HEK293 (cell line): ENCODE measurements around the gene CXXC4.

ENCODE experiments used
- CTCF ChIA-PET: fragments of 350-600 bp; formaldehyde crosslinking; extraction: SDS; loops from one replicate; lab custom pipeline; 2021; ENCODE audit warnings: antibody characterized with exemption; lab: Yijun Ruan, JAX
- POLR2A ChIA-PET: fragments of 300-600 bp; formaldehyde crosslinking; extraction: SDS; loops from one replicate; lab custom pipeline; 2020; ENCODE audit warnings: antibody characterized with exemption, inconsistent platforms; lab: Yijun Ruan, JAX
- H3K27ac ChIP-seq: fragments of 200-500 bp; sonication (Bioruptor generic); 2 replicates; pipeline ENCODE4 v1.5.1; 2014; ENCODE audit warnings: low read depth, low read length, control low read depth, inconsistent platforms; ENCODE audit errors: extremely low read depth
- H3K36me3 ChIP-seq, 2 experiments: fragments of 200-500 bp in 1 of 2; sonication (Bioruptor generic) in 1 of 2; 1 replicate in 1 of 2; 2 replicates in 1 of 2; pipeline ENCODE4 v1.5.1; 2014 to 2017; ENCODE audit warnings: inconsistent platforms in 2 of 2, low read length in 2 of 2; ENCODE audit not compliant: control insufficient read depth in 2 of 2, insufficient read depth in 1 of 2
- H3K4me1 ChIP-seq: fragments of 200-500 bp; sonication (Bioruptor generic); 2 replicates; pipeline ENCODE4 v1.5.1; 2014; ENCODE audit warnings: mild to moderate bottlenecking, low read length, inconsistent platforms; ENCODE audit not compliant: control insufficient read depth, insufficient read depth
- H3K4me3 ChIP-seq: 2 replicates; pipeline ENCODE4 v1.5.1; 2011; ENCODE audit warnings: low read depth, mild to moderate bottlenecking, control low read depth, low read length, moderate library complexity
- H3K9me3 ChIP-seq: fragments of 200-500 bp; sonication (Bioruptor generic); 2 replicates; pipeline ENCODE4 v1.5.1; 2014; ENCODE audit warnings: low read depth, low read length, inconsistent platforms; ENCODE audit not compliant: control insufficient read depth, insufficient read depth
- ATF2 ChIP-seq: fragments of 450-650 bp; formaldehyde crosslinking; IDR thresholded peaks from 2 replicates; pipeline ENCODE4 v1.5.1; 2016; ENCODE audit warnings: missing biosample characterization, missing genetic modification characterization, low read depth
- BCL11A ChIP-seq: fragments of 450-650 bp; formaldehyde crosslinking; IDR thresholded peaks from 2 replicates; pipeline ENCODE4 v1.5.1; 2016; ENCODE audit warnings: low read depth, missing biosample characterization, missing genetic modification characterization
- EGR2 ChIP-seq: fragments of 450-650 bp; formaldehyde crosslinking; IDR thresholded peaks from 2 replicates; pipeline ENCODE4 v1.5.1; 2016; ENCODE audit warnings: low read depth, missing biosample characterization, missing genetic modification characterization
- GLI2 ChIP-seq: fragments of 450-650 bp; formaldehyde crosslinking; IDR thresholded peaks from 2 replicates; pipeline ENCODE4; 2017; ENCODE audit warnings: missing biosample characterization, missing genetic modification characterization, low read depth, borderline replicate concordance
- KLF10 ChIP-seq: fragments of 450-650 bp; IDR thresholded peaks from 2 replicates; pipeline ENCODE4 v1.5.1; 2018; ENCODE audit warnings: missing biosample characterization, mild to moderate bottlenecking, missing genetic modification characterization
- WT1 ChIP-seq: fragments of 450-650 bp; formaldehyde crosslinking; IDR thresholded peaks from 2 replicates; pipeline ENCODE4 v1.5.1; 2016; ENCODE audit warnings: missing biosample characterization, missing genetic modification characterization
- ZBTB49 ChIP-seq: fragments of 450-650 bp; formaldehyde crosslinking; IDR thresholded peaks from 2 replicates; pipeline ENCODE4 v1.5.1; 2016; ENCODE audit warnings: missing biosample characterization, missing genetic modification characterization, low read depth
- ZNF148 ChIP-seq: fragments of 450-650 bp; formaldehyde crosslinking; IDR thresholded peaks from 2 replicates; pipeline ENCODE4 v1.5.0; 2017; ENCODE audit warnings: missing biosample characterization, missing genetic modification characterization, borderline replicate concordance
- ZNF175 ChIP-seq: fragments of 450-650 bp; formaldehyde crosslinking; IDR thresholded peaks from 2 replicates; pipeline ENCODE4 v1.5.1; 2016; ENCODE audit warnings: missing biosample characterization, missing genetic modification characterization
- ZNF274 ChIP-seq, 2 experiments: fragments of 200-500 bp in 1 of 2; fragments of 450-650 bp in 1 of 2; sonication (Bioruptor generic) in 1 of 2; formaldehyde crosslinking in 1 of 2; IDR thresholded peaks; 2 replicates each; pipeline versions ENCODE4 v1.5.1 to v1.6.1; 2014 to 2016; ENCODE audit warnings: borderline replicate concordance in 1 of 2, inconsistent platforms in 1 of 2, low read length in 1 of 2, missing biosample characterization in 1 of 2, missing genetic modification characterization in 1 of 2
- ZNF350 ChIP-seq: fragments of 450-650 bp; formaldehyde crosslinking; IDR thresholded peaks from 2 replicates; pipeline ENCODE4 v1.5.0; 2017; ENCODE audit warnings: missing biosample characterization, mild to moderate bottlenecking, missing genetic modification characterization
- ZNF37A ChIP-seq: fragments of 450-650 bp; IDR thresholded peaks from 2 replicates; pipeline ENCODE4 v1.5.1; 2018; ENCODE audit warnings: missing biosample characterization, missing genetic modification characterization
- ZNF544 ChIP-seq: fragments of 450-650 bp; formaldehyde crosslinking; IDR thresholded peaks from 2 replicates; pipeline ENCODE4 v1.5.0; 2017; ENCODE audit warnings: missing biosample characterization, missing genetic modification characterization
- ZNF610 ChIP-seq: fragments of 450-650 bp; formaldehyde crosslinking; IDR thresholded peaks from 2 replicates; pipeline ENCODE4 v1.5.1; 2016; ENCODE audit warnings: missing biosample characterization, missing genetic modification characterization, borderline replicate concordance
- ZNF654 ChIP-seq: fragments of 450-650 bp; formaldehyde crosslinking; IDR thresholded peaks from 2 replicates; pipeline ENCODE4 v1.5.1; 2016; ENCODE audit warnings: low read depth, missing biosample characterization, missing genetic modification characterization
- ZNF677 ChIP-seq: fragments of 450-650 bp; IDR thresholded peaks from 2 replicates; pipeline ENCODE4 v1.5.0; 2018; ENCODE audit warnings: missing biosample characterization, mild to moderate bottlenecking, missing genetic modification characterization, moderate library complexity
- TF ChIP-seq, protein P1 (sequence below): fragments of 450-650 bp; formaldehyde crosslinking; IDR thresholded peaks from 2 replicates; pipeline ENCODE4 v1.5.1; 2016; ENCODE audit warnings: missing biosample characterization, missing genetic modification characterization

Gene CXXC4

DNA sequence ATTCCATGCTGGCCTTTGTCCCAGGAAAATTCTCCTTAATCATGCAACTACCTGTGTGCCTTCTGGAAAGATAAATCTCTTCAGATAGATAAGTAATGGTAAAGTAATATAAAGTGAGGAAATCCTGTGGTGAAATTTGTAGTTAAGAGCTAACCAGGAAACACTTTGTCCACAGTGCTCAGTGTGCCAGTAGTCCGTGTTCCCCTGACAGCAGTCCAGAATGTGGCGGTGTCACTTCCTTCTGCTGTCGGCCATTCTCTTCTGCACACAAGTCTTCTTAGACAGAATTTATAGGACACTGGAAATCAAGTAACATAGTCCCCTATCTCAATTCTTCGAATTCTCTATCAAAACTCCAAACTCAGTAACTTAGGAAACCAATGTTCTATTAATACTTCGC, 5.7 kb upstream of the CXXC4 start:
- ChIA-PET CTCF (no interaction called here), POLR2A (no interaction called here)
- no peak overlapping the region for H3K27ac ChIP-seq
- H3K4me1 ChIP-seq = no peaks in the 10 kb centered on the region; the same call in 1 of the 2 replicates
- TF ChIP-seq ZNF654 (no peak), BCL11A (tag by site-specific recombination) (no peak), KLF10 (no peak), ZNF274 (IDR thresholded peaks at IDR 0.05; ENCODE audit: low read length) (no peak), ZNF274 (tag by site-specific recombination; IDR thresholded peaks at IDR 0.05; ENCODE audit: borderline replicate concordance) (no peak)
- no peak overlapping the region for H3K4me3 ChIP-seq
- H3K36me3 ChIP-seq = no peaks in the 10 kb centered on the region
- no peaks in the 10 kb centered on the region for H3K9me3 ChIP-seq

- ChIA-PET CTCF (no interaction called here), POLR2A (no interaction called here)
- H3K4me3 ChIP-seq = peak overlapping the region; percentile 56
- TF ChIP-seq ZNF350 (tag by site-specific recombination) = no peak
- no peak for TF ChIP-seq ZNF610 (tag by site-specific recombination)
- TF ChIP-seq ATF2 (tag by site-specific recombination) = no peak
- TF ChIP-seq ZNF677 = no peak
- TF ChIP-seq ZNF37A (tag by site-specific recombination) = no peak
- no peak for TF ChIP-seq EGR2 (tag by site-specific recombination)
- no peak for TF ChIP-seq GLI2 (tag by site-specific recombination)
- TF ChIP-seq ZBTB49 (tag by site-specific recombination) = no peak
- no peak for TF ChIP-seq ZNF544 (tag by site-specific recombination)
- TF ChIP-seq WT1 (tag by site-specific recombination) = no peak
- TF ChIP-seq ZNF148 = no peak
- TF ChIP-seq ZNF175 (tag by site-specific recombination) = no peak
- TF ChIP-seq, protein P1, sequence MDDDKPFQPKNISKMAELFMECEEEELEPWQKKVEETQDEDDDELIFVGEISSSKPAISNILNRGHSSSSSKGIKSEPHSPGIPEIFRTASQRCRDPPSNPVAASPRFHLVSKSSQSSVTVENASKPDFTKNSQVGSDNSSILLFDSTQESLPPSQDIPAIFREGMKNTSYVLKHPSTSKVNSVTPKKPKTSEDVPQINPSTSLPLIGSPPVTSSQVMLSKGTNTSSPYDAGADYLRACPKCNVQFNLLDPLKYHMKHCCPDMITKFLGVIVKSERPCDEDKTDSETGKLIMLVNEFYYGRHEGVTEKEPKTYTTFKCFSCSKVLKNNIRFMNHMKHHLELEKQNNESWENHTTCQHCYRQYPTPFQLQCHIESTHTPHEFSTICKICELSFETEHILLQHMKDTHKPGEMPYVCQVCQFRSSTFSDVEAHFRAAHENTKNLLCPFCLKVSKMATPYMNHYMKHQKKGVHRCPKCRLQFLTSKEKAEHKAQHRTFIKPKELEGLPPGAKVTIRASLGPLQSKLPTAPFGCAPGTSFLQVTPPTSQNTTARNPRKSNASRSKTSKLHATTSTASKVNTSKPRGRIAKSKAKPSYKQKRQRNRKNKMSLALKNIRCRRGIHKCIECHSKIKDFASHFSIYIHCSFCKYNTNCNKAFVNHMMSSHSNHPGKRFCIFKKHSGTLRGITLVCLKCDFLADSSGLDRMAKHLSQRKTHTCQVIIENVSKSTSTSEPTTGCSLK (tag by site-specific recombination) = no peak
- TF ChIP-seq, all 188 proteins: peak for 0
- no peaks in the 10 kb centered on the region; the same call in none of the 2 replicates for H3K4me1 ChIP-seq
- no peaks in the 10 kb centered on the region for H3K36me3 ChIP-seq
- H3K27ac ChIP-seq = peak overlapping the region; percentile 67; the same call in 1 of the 2 replicates
- H3K9me3 ChIP-seq = no peaks in the 10 kb centered on the region
Measured at GRCh38 chr4:104494185-104494584, 509 bp downstream of the CXXC4 start.
